ENCODE results near the gene ARFGAP1. TPM values are rescaled to one million over a fixed set of nuclear protein-coding genes. Genes with fewer than 3 reads are reported as not detected.
A peak's percentile ranks its signal among the peaks of the same experiment; 100 is the strongest.

The ARFGAP1 gene
- total RNA-seq, 2 experiments from 2014 or later = 73.4 to 77.6 TPM

DNA sequence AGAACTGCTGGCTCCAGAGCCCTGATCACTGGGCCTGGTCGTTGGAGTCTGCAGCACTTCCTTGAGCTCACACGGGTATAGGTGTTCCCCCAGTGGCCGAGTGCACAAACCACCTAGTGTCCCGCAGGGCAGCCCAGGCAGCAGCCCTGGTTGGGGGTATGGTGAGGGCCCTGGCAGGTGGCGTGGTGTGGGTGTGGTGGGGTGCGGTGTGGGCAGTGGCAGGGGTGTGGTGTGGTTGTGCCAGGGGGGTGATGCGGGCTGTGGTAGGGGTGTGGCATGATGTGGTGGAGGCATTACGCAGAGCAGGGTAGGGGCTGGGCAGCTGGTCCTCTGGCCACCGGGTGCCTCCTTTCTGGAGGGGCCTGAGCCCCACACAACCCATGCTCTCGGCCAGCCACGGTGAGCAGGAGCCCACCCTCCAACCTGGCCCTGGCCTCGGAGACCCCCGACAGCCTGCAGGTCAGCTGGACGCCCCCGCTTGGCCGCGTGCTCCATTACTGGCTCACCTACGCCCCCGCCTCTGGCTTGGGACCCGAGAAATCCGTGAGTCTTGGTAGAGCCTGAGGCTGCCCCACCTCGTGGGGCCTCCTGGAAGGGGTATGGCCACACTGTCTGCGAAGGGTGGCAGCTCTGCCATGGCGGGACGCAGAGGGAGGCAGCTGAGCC lies 40.9 kb downstream of the ARFGAP1 start:
- Mint-ChIP-seq H3K27me3 (no peaks in the 10 kb centered on the region), H3K4me3 (no peak overlapping the region), H3K9me3 (ENCODE audit: low read depth) (no peaks in the 10 kb centered on the region), H3K36me3 (ENCODE audit: low read depth) (no peaks in the 10 kb centered on the region), H3K4me1 (no peaks in the 10 kb centered on the region), H3K27ac (no peak overlapping the region)
- ATAC-seq = no peak
- intact Hi-C loops (cut with DNase I, micrococcal nuclease) = no loop called here
- POLR2A ChIA-PET = no interaction called here
- no peak for DNase-seq
- CTCF ChIA-PET = no interaction called here

DNA sequence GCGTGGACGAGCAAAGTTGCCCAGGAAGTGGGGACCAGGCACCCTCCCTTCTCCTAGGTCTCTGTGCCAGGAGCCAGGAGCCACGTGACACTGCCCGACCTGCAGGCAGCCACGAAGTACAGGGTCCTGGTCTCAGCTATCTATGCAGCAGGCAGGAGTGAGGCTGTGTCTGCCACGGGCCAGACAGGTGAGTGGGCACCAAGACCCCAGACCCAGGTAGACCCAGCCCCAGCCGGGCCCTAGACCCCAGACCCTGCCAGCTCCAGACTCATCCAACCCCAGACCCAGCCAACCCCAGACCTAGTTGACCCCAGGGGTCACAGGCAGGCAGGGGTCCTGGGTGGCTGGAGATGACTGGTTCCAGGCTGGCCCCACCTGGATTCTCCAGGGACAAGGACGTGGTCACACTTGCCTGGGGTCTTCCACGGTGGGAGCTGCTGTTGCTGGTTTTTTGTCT lies 41.4 kb downstream of the ARFGAP1 start:
- Mint-ChIP-seq H3K4me3 (no peak overlapping the region), H3K9me3 (ENCODE audit: low read depth) (no peaks in the 10 kb centered on the region), H3K27ac (no peak overlapping the region), H3K36me3 (ENCODE audit: low read depth) (no peaks in the 10 kb centered on the region), H3K4me1 (no peaks in the 10 kb centered on the region), H3K27me3 (no peaks in the 10 kb centered on the region)
- CTCF ChIA-PET = interaction anchor here (0.6 kb wide), 1 partner anchor 126 kb away, joined by 3 read pairs; no protein-coding TSS in a partner anchor
- intact Hi-C loops (cut with DNase I, micrococcal nuclease) = no loop called here
- no peak for ATAC-seq
- DNase-seq = no peak
- POLR2A ChIA-PET = no interaction called here

GRCh38 chr20:63314566-63315239 lies 42.1 kb downstream of the ARFGAP1 start:
- H3K27ac Mint-ChIP-seq = no peak overlapping the region
- no peaks in the 10 kb centered on the region for H3K36me3 Mint-ChIP-seq (ENCODE audit: low read depth)
- no peaks in the 10 kb centered on the region for H3K27me3 Mint-ChIP-seq
- no peak overlapping the region for H3K4me3 Mint-ChIP-seq
- ChIA-PET CTCF (interaction anchor here (0.6 kb wide), 1 partner anchor 126 kb away, joined by 3 read pairs; no protein-coding TSS in a partner anchor), POLR2A (no interaction called here)
- H3K4me1 Mint-ChIP-seq = no peaks in the 10 kb centered on the region
- no peaks in the 10 kb centered on the region for H3K9me3 Mint-ChIP-seq (ENCODE audit: low read depth)
- ATAC-seq (no peak), DNase-seq (no peak)
- intact Hi-C loops (cut with DNase I, micrococcal nuclease) = no loop called here

GRCh38 chr20:63315240-63315689 lies 42.7 kb downstream of the ARFGAP1 start:
- Mint-ChIP-seq H3K27me3 (no peaks in the 10 kb centered on the region), H3K9me3 (ENCODE audit: low read depth) (no peaks in the 10 kb centered on the region), H3K4me3 (no peak overlapping the region), H3K36me3 (ENCODE audit: low read depth) (no peaks in the 10 kb centered on the region), H3K4me1 (no peaks in the 10 kb centered on the region), H3K27ac (no peak overlapping the region)
- CTCF ChIA-PET = no interaction called here
- ATAC-seq (no peak), DNase-seq (no peak)
- POLR2A ChIA-PET = no interaction called here
- intact Hi-C loops (cut with DNase I, micrococcal nuclease) = no loop called here

DNA sequence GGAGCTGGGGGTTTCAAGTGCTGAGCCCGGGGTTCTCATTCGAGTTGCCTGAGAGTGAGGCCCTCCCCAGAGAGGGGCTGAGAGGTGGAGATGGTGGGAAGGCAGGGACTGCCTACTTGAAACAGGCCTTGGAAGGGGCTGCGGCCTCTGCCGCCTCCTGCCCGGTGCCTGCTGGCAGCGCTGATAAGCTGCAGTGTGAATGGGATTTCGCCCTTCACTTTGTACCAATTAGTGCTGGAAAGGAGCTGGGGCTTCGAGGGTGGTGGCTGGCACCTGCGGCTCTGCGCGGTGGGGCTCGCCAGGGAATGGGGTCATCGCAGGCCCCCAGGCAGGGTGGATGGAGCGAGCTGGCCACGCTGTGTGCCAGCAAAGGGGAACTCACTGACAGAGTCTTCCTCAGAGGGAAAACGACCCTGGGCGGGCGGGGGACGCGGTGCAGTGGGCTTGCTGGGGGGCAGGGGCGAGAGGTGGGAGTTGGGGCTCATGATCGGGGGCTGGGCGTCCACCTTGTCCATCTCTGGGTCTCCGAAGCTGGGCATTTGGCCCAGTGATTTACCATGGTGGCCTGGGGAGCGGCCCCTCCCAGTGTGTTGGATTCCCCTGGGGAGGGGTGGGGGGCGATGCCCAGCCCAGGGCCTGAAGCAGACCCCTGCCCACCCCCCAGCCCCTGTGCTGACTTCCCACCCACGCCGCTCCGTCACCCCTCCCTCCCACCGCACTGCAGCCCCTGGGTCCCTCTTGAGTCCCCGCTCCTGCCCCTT lies 43.3 kb downstream of the ARFGAP1 start:
- intact Hi-C loops (cut with DNase I, micrococcal nuclease) = no loop called here
- H3K9me3 Mint-ChIP-seq (ENCODE audit: low read depth) = no peaks in the 10 kb centered on the region
- ChIA-PET CTCF (interaction anchor here (0.6 kb wide), 1 partner anchor 18 kb away, joined by 3 read pairs; no protein-coding TSS in a partner anchor), POLR2A (no interaction called here)
- DNase-seq = peak; percentile 2
- no peaks in the 10 kb centered on the region for H3K36me3 Mint-ChIP-seq (ENCODE audit: low read depth)
- no peaks in the 10 kb centered on the region for H3K27me3 Mint-ChIP-seq
- H3K4me1 Mint-ChIP-seq = no peaks in the 10 kb centered on the region
- H3K27ac Mint-ChIP-seq = no peak overlapping the region
- no peak for ATAC-seq
- H3K4me3 Mint-ChIP-seq = no peak overlapping the region

DNA sequence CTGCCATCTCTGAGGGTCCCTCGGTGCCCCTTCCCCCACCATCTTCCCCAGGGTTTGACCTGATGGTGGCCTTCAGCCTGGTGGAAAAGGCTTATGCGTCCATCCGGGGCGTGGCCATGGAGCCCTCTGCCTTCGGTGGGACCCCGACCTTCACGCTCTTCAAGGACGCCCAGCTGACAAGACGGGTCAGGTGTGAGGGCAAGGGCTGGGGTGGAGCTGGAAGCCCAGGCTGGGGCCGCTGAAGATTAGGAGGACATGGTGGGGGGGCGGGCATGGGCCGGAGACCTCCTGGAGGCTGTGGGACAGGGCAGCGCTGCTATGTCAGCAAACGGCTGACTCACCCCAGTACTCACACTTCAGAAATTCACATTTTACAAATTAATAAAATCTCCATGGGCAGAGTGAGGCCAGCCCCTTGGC lies 43.9 kb downstream of the ARFGAP1 start:
- POLR2A ChIA-PET = no interaction called here
- Mint-ChIP-seq H3K36me3 (ENCODE audit: low read depth) (no peaks in the 10 kb centered on the region), H3K4me3 (no peak overlapping the region), H3K27me3 (no peaks in the 10 kb centered on the region), H3K9me3 (ENCODE audit: low read depth) (no peaks in the 10 kb centered on the region), H3K4me1 (no peaks in the 10 kb centered on the region), H3K27ac (no peak overlapping the region)
- intact Hi-C loops (cut with DNase I, micrococcal nuclease) = no loop called here
- ATAC-seq (no peak), DNase-seq (peak; percentile 2)
- CTCF ChIA-PET = interaction anchor here (1.5 kb wide), 1 partner anchor 9 kb away, joined by 4 read pairs; no protein-coding TSS in a partner anchor

GRCh38 chr20:63317061-63317460 lies 44.4 kb downstream of the ARFGAP1 start:
- Mint-ChIP-seq H3K27ac (no peak overlapping the region), H3K27me3 (no peaks in the 10 kb centered on the region), H3K9me3 (ENCODE audit: low read depth) (no peaks in the 10 kb centered on the region), H3K4me3 (no peak overlapping the region), H3K36me3 (ENCODE audit: low read depth) (no peaks in the 10 kb centered on the region), H3K4me1 (no peaks in the 10 kb centered on the region)
- no peak for ATAC-seq
- intact Hi-C loops (cut with DNase I, micrococcal nuclease) = no loop called here
- no peak for DNase-seq
- ChIA-PET POLR2A (no interaction called here), CTCF (interaction anchor here (1.5 kb wide), 1 partner anchor 9 kb away, joined by 4 read pairs; no protein-coding TSS in a partner anchor)

DNA sequence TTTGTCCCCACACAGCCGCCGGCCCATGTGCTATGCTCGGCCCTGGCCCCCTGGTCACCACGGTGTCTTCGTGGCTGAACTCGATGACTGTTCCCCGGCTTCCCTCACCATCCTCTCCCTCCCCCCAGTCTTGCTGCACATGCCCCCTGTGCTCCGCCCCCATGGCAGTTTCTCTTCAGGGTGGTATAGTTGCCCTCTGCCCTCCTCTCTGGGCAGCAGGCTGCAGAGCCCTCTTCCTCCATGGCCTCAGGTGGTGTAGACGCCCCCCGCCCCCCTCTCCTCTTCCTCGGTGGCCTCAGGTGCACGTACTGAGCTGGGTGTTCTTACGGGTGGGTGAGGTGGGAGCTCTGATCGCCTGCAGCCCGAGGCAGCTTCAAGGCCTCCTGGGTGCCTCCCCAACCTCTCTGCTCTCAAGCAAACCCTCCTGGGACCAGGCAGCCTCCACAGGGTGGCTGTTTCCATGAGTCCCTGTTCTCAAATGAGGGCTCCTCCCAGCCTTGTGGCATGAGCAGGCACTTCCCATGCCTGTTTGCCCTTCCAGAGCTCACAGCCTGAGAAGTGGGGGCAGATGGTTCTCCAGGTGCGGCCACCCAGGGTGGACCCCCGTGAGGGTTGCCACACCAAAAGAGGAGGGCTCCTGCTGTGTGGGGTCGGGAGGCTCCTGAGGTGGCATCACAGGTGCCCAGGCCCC lies 45.1 kb downstream of the ARFGAP1 start:
- ChIA-PET CTCF (interaction anchor here (1.5 kb wide), 1 partner anchor 10 kb away, joined by 4 read pairs; no protein-coding TSS in a partner anchor), POLR2A (no interaction called here)
- no peaks in the 10 kb centered on the region for H3K4me1 Mint-ChIP-seq
- no peak overlapping the region for H3K27ac Mint-ChIP-seq
- DNase-seq = peak; percentile 1
- intact Hi-C loops (cut with DNase I, micrococcal nuclease) = no loop called here
- H3K4me3 Mint-ChIP-seq = no peak overlapping the region
- no peaks in the 10 kb centered on the region for H3K36me3 Mint-ChIP-seq (ENCODE audit: low read depth)
- H3K9me3 Mint-ChIP-seq (ENCODE audit: low read depth) = no peaks in the 10 kb centered on the region
- no peaks in the 10 kb centered on the region for H3K27me3 Mint-ChIP-seq
- ATAC-seq = no peak

- Mint-ChIP-seq H3K27ac (no peak overlapping the region), H3K9me3 (ENCODE audit: low read depth) (no peaks in the 10 kb centered on the region), H3K36me3 (ENCODE audit: low read depth) (no peaks in the 10 kb centered on the region), H3K4me3 (no peak overlapping the region), H3K27me3 (no peaks in the 10 kb centered on the region), H3K4me1 (no peaks in the 10 kb centered on the region)
- DNase-seq (peak; percentile 2), ATAC-seq (no peak)
- ChIA-PET POLR2A (no interaction called here), CTCF (no interaction called here)
- intact Hi-C loops (cut with DNase I, micrococcal nuclease) = no loop called here
Observed at GRCh38 chr20:63318391-63319163, 46.0 kb downstream of the ARFGAP1 start.

GRCh38 chr20:63319164-63320040 lies 46.8 kb downstream of the ARFGAP1 start:
- POLR2A ChIA-PET = no interaction called here
- DNase-seq = peak; percentile 3
- CTCF ChIA-PET = no interaction called here
- no peak overlapping the region for H3K27ac Mint-ChIP-seq
- H3K27me3 Mint-ChIP-seq = peaks cover 6% of the 10 kb centered on the region
- H3K4me3 Mint-ChIP-seq = no peak overlapping the region
- ATAC-seq = no peak
- no peaks in the 10 kb centered on the region for H3K4me1 Mint-ChIP-seq
- H3K36me3 Mint-ChIP-seq (ENCODE audit: low read depth) = no peaks in the 10 kb centered on the region
- no peaks in the 10 kb centered on the region for H3K9me3 Mint-ChIP-seq (ENCODE audit: low read depth)
- intact Hi-C loops (cut with DNase I, micrococcal nuclease) = no loop called here

All from activated CD4-positive, alpha-beta T cell treated with anti-CD3 and anti-CD28 coated beads for 36 hours (primary cell).